Fibroblast of skin of abdomen (primary cell): Measurements from ENCODE around the gene SPEN.
"Not testable (repeated sequence)": the region's sequence is repeated elsewhere in the genome, so short reads cannot be mapped to it uniquely, and the experiment has no call there.

ENCODE experiments used
- DNase-seq: peaks from one replicate; pipeline ENCODE4 v3.0.0-alpha.2; 2013

SPEN gene

DNA sequence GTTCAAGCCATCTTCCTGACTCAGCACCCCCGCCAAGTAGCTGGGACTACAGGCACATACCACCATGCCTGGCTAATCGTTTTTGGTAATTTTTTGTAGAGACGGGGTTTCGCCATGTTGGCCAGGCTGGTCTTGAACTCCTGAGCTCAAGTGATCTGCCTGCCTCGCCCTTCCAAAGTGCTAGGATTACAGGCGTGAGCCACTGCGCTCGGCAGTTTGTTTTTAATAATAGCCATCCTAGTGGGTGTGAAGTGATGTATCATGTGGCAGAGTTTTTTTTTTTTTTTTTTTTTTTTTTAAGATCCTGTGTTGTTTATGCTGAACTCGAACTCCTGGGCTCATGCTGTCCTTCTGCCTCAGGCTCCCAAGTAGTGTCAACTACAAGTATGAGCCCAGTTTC, 51.8 kb downstream of the SPEN start:
- no peak for DNase-seq

DNA sequence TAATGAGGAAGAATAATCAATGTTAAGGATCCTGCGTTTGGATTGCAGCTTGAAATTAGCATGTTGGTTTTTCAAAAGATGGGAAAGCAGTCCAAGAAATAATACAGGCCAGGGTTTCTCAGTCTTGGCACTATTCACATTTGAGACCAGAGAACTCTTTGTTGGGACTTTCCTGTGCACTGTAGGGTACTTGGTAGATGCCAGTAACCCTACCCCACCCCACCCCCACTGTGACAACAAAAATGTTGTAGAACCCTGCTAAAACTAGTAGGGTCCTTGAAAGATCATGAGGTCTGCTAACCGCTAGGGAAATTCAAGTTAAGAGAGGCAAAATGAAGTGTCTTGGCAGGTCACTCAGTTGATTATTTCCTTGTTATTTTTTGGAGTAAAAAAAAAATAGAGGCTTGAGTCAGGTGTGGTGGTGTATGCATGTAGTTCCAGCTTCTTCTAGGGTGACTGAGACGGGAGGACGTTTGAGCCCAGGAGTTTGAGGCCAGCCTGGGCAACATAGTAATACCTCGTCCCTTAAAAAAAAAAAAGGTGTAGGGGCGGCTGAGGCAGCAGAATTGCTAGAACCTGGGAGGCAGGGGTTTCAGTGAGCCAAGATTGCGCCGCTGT, 53.3 kb downstream of the SPEN start:
- no peak for DNase-seq

DNA sequence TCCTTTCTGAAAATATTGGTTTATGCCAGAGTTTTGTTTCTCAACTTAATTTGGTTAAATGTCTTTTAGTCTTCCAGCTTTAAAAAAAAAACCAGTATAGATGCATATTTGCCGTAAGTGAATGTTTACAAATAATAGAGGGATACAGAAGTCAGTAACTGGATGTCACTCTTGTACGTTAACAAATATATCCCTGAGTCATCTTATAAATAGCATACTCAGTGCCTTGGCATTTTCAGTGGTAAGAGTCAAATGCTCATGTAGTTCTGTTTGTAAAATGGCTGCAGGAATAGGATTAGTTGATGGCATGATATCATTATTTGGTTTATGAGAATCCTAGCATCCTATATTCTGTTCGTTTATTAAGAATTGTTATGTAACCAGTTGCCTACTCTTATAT, 55.4 kb downstream of the SPEN start:
- peak; percentile 67 for DNase-seq

DNA sequence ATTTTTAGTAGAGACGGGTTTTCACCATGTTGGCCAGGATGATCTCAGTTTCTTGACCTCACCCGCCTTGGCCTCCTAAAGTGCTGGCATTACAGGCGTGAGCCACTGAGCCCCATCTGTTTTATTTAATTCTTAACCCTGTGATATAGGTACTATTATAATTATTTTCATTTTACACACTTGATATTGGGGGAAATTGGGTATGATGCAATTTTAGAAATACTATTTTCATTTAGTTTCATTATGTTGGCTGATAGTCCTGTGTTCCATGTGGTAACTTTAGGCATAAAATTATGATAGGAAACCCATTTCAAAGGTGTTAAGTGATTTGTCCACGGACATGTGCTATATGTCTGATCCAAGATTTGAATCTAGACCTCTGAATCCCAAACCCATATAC, 61.1 kb downstream of the SPEN start:
- no peak for DNase-seq

DNA sequence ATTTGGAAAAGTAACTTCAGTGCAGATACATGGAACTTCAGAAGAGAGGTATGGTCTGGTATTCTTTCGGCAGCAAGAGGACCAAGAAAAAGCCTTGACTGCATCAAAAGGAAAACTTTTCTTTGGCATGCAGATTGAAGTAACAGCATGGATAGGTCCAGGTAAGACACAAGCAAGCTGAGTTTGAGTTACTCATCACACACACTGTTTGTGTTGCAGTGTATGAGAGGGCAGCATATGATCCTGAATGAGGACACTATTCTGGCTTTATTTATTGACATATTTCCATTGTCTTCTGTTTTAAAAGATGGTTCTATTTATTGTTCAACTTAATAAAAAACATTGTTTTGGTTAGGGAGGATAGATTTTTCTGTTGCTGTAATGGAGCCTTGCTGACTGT, 63.6 kb downstream of the SPEN start:
- DNase-seq, result no peak

DNA sequence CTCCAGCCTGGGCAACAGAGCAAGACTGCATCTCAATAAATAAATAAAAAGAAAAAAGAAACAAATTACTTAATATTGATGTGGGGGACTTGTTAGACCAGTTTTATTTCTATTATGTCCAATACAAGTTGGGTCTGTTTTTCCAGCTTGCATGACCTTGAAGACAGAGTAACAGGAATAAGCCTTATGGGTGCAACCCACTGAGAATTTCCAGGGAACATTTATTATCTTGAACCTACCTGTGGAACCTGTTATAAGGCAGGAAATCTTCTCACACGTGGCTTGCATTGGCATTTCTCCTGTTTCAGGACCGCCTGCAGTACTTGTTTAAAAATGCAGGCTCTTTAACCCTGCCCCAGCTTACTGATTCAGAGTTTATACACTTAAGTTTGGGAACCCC, 64.4 kb downstream of the SPEN start:
- DNase-seq, result no peak

DNA sequence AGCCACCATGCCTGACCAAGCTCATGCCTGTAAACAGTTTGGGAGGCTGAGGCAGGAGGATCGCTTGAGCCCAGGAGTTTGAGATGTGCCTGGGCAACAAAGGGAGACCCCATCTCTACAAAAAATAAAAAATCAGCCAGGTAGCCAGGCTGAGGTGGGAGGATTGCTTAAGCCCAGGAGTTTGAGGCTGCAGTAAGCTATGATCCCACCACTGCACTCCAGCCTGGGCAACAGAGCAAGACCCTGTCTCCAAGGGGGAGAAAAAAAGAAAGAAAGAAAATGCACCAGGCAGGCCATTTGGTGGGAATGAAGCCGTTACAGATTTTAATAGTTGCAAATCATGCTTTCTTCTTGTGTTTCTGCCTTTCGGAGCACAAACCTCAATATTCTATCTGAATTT, 66.1 kb downstream of the SPEN start:
- DNase-seq, result not testable (repeated sequence)

DNA sequence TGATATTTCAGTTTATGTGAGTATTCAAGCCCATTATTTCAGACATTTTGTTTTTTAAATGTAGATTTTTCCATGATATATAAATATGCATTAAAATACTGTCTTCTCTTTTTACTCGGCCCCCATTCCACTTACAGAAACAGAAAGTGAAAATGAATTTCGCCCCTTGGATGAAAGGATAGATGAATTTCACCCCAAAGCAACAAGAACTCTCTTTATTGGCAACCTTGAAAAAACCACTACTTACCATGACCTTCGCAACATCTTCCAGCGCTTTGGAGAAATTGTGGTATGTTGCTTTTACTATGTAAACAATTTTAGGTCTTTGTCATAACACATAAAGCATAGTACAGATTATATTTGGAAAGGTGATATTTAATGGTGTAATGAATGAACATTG, 68.5 kb downstream of the SPEN start:
- DNase-seq, result no peak

DNA sequence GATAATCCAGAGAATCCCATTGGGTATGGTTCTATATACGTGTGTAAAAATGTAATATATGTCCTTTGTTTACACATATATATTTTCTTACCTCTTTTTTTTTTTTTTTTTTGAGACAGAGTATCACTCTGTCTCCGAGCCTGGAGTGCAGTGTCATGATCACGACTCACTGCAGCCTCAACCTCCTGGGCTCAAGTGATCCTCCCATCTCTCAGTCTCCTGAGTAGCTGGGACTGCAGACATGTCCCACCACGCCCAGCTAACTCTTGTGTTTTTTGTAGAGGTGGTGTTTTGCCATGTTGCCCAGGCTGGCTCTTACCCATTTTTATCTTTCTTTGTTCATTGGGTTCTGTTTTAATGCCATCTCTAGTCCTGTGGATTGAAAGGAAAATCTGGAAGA, 68.9 kb downstream of the SPEN start:
- peak; percentile 36 for DNase-seq

DNA sequence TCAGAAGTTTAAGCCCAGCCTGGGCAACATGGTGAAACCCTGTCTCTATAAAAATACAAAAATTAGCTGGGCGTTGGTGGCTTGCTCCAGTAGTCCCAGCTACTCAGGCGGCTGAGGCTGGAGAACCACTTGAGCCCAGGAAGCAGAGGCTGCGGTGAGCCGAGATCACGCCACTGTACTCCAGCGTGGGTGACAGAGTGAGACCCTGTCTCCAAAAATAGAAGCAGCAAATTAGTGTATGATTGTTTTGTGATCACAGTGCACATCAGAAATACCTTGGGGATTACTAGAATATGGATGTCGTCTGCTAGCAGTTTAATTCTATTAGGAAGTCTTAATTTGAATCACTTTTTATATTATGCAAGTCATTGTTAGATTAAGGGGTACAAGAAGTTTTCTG, 69.4 kb downstream of the SPEN start:
- DNase-seq, result no peak

DNA sequence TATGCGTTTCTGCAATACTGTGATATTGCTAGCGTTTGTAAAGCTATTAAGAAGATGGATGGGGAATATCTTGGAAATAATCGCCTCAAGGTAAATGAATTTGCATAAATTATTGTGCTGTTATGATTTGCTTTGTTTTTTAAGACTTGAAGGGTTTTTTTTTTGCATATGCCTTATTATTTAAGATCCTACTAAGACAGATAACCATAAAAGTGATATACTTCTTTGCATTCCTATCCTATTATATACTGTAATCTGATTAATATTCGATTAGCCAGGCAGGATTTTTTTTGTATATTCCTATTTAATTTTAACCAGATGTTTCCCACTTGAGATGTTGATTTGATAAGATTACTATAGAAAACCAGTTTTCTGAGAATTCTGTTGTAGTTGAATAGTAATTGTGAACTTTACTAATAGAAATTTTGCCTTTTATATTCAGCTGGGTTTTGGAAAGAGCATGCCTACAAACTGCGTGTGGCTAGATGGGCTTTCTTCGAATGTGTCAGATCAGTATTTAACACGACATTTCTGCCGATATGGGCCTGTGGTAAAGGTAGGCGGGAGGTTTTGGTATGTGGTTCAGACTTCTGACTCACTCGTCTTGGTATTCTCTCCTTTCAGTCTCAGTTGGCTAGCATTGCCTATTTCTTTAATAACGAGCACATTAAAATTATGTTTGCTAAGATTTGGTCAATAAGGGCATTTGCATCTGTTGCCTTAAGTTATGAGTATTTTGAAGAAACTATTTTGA, 71.6 kb downstream of the SPEN start:
- peak; percentile 90 for DNase-seq

DNA sequence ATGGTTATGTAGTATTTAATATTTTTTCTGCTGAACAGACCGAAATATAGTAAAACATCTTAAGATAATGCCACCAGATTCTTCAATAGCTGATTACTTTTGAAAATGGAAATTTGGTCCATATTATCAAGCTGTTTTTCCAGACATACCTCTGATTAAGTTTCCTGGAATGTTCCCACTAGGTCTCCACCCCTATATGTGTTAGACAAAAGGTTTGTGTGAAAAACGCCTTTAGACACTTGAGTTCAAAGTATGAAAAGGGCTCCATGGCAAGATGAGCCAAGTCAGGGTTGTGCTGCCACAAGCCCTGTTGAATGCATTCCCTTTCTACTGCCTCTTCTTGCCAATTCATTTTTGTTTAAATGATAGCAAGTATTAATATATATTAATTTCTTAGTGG, 75.7 kb downstream of the SPEN start:
- peak; percentile 71 for DNase-seq

DNA sequence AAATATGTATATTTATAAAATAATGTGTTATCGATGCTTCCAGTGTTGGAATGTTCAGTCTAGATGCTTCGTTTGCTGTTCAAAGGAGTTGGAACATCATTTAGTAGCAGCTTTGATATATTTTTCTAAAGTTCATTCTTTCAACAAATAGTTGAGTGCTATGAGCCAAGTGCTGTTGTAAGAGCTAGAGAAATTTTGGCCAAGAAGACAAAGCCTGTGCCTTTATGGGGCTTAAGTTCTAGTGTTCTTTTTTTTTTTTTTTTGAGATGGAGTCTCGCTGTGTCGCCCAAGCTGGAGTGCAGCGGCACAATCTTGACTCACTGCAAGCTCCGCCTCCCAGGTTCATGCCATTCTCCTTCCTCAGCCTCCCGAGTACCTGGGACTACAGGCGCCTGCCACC, 78.9 kb downstream of the SPEN start:
- not testable (repeated sequence) for DNase-seq

DNA sequence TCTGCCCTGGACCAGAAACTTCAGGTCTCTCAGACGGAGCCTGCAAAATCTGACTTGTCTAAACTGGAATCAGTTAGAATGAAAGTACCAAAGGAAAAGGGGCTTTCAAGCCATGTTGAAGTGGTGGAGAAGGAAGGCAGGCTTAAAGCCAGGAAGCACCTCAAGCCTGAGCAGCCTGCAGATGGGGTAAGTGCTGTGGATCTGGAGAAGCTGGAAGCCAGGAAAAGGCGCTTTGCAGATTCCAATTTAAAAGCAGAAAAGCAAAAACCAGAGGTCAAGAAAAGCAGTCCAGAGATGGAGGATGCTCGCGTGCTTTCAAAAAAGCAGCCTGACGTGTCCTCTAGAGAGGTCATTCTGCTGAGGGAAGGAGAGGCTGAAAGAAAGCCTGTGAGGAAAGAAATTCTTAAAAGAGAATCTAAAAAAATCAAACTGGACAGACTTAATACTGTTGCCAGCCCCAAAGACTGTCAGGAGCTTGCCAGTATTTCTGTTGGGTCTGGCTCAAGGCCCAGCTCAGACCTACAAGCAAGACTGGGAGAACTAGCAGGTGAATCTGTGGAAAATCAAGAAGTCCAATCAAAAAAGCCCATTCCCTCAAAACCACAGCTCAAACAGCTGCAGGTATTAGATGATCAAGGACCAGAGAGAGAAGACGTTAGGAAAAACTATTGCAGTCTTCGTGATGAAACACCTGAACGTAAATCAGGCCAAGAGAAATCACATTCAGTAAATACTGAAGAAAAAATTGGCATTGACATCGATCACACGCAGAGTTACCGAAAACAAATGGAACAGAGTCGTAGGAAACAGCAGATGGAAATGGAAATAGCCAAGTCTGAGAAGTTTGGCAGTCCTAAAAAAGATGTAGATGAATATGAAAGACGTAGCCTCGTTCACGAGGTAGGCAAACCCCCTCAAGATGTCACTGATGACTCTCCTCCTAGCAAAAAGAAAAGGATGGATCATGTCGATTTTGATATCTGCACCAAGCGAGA, 81.8 kb downstream of the SPEN start:
- DNase-seq, result no peak

DNA sequence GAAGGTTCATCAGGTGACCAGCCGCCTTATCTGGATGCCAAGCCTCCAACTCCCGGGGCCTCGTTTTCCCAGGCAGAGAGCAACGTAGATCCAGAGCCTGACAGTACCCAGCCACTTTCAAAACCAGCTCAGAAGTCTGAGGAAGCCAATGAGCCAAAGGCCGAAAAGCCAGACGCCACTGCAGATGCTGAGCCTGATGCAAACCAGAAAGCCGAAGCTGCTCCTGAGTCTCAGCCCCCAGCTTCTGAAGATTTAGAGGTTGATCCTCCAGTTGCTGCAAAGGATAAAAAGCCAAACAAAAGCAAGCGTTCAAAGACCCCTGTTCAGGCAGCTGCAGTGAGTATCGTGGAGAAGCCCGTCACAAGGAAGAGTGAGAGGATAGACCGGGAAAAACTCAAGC, 83.9 kb downstream of the SPEN start:
- DNase-seq, result no peak

DNA sequence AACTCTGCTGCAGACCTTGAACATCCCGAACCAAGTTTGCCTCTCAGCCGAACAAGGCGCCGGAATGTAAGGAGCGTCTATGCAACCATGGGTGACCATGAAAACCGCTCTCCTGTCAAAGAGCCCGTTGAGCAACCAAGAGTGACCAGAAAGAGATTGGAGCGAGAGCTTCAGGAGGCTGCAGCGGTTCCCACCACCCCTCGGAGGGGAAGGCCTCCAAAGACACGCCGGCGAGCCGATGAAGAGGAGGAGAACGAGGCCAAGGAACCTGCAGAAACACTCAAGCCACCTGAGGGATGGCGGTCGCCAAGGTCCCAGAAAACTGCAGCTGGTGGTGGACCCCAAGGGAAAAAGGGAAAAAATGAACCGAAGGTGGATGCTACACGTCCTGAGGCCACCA, 84.4 kb downstream of the SPEN start:
- no peak for DNase-seq

DNA sequence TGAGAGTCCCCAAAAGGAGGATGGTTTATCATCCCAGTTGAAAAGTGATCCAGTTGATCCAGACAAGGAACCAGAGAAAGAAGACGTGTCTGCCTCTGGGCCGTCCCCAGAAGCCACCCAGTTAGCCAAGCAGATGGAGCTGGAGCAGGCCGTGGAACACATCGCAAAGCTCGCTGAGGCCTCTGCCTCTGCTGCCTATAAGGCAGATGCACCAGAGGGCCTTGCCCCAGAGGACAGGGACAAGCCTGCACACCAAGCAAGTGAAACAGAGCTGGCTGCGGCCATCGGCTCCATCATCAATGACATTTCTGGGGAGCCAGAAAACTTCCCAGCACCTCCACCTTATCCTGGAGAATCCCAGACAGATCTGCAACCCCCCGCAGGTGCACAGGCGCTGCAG, 85.1 kb downstream of the SPEN start:
- DNase-seq, result no peak

DNA sequence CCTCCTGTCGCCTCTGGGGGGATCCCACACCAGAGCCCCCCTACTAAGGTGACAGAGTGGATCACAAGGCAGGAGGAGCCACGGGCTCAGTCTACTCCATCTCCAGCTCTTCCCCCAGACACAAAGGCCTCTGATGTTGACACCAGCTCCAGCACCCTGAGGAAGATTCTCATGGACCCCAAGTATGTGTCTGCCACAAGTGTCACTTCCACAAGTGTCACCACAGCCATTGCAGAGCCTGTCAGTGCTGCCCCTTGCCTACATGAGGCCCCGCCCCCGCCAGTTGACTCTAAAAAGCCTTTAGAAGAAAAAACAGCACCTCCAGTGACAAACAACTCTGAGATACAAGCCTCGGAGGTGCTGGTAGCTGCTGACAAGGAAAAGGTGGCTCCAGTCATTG, 86.2 kb downstream of the SPEN start:
- no peak for DNase-seq

DNA sequence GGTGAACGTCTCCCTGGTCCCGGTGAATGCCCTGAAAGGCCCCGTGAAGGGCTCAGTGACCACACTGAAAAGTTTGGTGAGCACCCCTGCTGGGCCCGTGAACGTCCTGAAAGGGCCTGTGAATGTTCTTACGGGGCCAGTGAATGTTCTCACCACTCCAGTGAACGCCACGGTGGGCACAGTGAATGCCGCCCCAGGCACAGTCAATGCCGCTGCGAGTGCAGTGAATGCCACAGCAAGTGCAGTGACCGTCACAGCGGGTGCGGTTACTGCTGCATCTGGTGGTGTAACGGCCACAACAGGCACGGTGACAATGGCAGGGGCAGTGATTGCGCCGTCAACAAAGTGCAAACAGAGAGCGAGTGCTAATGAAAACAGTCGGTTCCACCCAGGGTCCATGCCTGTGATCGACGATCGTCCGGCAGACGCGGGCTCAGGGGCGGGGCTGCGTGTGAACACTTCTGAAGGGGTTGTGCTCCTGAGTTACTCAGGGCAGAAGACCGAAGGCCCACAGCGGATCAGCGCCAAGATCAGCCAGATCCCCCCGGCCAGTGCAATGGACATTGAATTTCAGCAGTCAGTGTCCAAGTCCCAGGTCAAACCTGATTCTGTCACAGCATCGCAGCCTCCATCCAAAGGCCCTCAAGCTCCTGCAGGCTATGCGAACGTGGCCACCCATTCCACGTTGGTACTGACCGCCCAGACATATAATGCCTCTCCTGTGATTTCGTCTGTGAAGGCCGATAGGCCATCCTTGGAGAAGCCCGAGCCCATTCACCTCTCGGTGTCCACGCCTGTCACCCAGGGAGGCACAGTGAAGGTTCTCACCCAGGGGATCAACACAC, 86.9 kb downstream of the SPEN start:
- no peak for DNase-seq

DNA sequence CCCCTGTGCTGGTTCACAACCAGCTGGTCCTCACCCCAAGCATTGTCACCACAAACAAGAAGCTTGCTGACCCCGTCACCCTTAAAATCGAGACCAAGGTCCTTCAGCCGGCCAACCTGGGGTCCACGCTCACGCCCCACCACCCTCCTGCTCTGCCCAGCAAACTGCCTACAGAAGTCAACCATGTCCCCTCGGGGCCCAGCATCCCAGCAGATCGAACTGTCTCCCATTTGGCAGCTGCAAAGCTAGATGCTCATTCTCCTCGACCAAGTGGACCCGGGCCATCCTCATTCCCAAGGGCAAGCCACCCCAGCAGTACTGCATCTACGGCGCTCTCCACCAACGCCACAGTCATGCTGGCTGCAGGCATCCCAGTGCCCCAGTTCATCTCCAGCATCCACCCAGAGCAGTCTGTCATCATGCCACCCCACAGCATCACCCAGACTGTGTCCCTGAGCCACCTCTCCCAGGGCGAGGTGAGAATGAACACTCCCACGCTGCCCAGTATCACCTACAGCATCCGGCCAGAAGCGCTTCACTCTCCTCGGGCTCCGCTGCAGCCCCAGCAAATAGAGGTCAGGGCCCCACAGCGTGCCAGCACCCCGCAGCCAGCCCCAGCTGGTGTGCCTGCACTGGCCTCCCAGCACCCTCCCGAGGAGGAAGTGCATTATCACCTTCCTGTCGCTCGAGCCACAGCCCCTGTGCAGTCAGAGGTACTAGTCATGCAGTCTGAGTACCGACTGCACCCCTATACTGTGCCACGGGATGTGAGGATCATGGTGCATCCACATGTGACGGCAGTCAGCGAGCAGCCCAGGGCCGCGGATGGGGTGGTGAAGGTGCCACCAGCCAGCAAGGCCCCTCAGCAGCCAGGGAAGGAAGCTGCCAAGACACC, 87.8 kb downstream of the SPEN start:
- DNase-seq, result no peak

DNA sequence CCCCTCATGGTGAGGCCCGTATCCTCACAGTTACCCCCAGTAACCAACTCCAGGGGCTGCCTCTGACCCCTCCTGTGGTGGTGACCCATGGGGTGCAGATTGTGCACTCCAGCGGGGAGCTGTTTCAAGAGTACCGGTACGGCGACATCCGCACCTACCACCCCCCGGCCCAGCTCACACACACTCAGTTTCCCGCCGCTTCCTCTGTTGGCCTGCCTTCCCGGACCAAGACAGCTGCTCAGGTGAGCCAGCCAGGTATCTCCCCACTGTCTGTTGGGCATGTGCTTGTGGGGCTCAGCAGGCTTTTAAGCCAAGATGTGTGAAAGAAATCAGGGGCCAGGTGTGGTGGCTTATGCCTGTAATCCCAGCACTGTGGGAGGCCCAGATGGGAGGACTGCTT, 88.5 kb downstream of the SPEN start:
- no peak for DNase-seq
